BJ (cell line): ENCODE data around the gene DCUN1D1. TPM values are rescaled to one million over a fixed set of nuclear protein-coding genes. Genes with fewer than 3 reads are reported as not detected.

Experiments
- CTCF ChIA-PET: fragments of 350-600 bp; formaldehyde crosslinking; extraction: SDS; loops from one replicate; lab custom pipeline; 2021; ENCODE audit warnings: antibody characterized with exemption, inconsistent platforms; lab: Yijun Ruan, JAX
- POLR2A ChIA-PET: fragments of 300-600 bp; sonication (Branson Sonifier 250); formaldehyde crosslinking; extraction: SDS; loops from one replicate; lab custom pipeline; 2021; ENCODE audit warnings: antibody characterized with exemption; lab: Charles Lee
- DNase-seq: peaks from one replicate; pipeline ENCODE4 v3.0.0-alpha.2; 2011; ENCODE audit warnings: low read depth
- H3K27me3 ChIP-seq: 2 replicates; pipeline ENCODE4 v1.6.0; 2011; ENCODE audit warnings: low read length; ENCODE audit not compliant: control insufficient read depth, insufficient read depth
- H3K36me3 ChIP-seq: 2 replicates; pipeline ENCODE4 v1.5.1; 2011; ENCODE audit warnings: low read length; ENCODE audit not compliant: control insufficient read depth, insufficient read depth
- H3K4me3 ChIP-seq: 2 replicates; pipeline ENCODE4 v1.5.1; 2011; ENCODE audit warnings: low read depth, mild to moderate bottlenecking, control low read depth, low read length
- polyA plus RNA-seq: library from polyadenylated mRNA; depleted of rRNA; stranded (reverse); fragments of >200 nt; gene quantifications from 2 replicates; pipeline ENCODE4 v1.2.3, GENCODE V29; 2011
- TF ChIP-seq, protein P1 (sequence below): IDR thresholded peaks from 2 replicates; pipeline ENCODE4 v1.5.1; 2011; ENCODE audit warnings: low read depth, mild to moderate bottlenecking, control low read depth, inconsistent platforms, low read length, moderate library complexity; ENCODE audit not compliant: insufficient read depth

DCUN1D1 gene
- polyA plus RNA-seq, 1 experiment, result 6.1 TPM

DNA sequence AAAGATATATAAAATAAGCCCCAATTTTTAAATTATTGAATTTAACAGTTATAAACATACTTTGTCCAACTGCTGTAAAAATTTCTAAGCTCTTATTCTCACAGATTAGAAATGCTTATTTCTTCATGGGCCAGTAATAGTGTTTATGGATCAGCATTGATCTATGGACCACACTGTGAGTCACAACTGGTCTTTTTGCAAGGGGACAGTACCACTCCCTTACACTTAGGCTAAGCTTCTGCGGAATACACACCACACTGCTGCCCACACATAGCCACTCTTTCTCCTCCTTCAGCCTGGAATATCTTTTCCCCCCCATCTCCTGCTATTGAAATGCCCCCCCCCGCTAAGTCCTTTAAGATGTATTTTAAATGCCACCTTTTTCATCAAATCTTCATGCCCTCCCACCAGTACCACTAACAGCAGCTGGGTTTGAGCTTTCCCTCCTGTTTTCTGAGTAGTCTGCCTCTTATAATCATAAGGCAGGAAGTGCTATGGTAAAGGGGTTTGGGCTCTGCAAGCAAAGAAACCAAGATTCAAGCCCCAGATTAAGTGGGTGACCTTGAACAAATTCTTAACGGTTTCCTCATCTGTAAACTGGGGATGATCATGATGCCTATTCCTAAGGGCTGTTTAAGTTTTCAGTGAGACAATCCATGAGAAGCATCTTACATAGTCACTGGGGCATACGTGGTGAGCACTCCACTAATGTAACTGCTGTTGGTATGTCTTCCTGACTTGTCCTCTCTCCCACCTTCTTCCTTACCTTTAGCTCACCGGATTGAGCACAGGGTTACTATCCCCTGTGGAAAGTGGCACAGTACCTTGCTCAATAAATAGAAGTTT, 69.2 kb downstream of the DCUN1D1 start:
- TF ChIP-seq, protein P1, sequence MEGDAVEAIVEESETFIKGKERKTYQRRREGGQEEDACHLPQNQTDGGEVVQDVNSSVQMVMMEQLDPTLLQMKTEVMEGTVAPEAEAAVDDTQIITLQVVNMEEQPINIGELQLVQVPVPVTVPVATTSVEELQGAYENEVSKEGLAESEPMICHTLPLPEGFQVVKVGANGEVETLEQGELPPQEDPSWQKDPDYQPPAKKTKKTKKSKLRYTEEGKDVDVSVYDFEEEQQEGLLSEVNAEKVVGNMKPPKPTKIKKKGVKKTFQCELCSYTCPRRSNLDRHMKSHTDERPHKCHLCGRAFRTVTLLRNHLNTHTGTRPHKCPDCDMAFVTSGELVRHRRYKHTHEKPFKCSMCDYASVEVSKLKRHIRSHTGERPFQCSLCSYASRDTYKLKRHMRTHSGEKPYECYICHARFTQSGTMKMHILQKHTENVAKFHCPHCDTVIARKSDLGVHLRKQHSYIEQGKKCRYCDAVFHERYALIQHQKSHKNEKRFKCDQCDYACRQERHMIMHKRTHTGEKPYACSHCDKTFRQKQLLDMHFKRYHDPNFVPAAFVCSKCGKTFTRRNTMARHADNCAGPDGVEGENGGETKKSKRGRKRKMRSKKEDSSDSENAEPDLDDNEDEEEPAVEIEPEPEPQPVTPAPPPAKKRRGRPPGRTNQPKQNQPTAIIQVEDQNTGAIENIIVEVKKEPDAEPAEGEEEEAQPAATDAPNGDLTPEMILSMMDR, result no peak
- DNase-seq, result no peak
- Histone ChIP-seq H3K27me3 (no peaks in the 10 kb centered on the region), H3K36me3 (no peaks in the 10 kb centered on the region; the same call in 1 of the 2 replicates), H3K4me3 (no peak overlapping the region)
- ChIA-PET POLR2A (no interaction called here), CTCF (interaction anchor here (0.7 kb wide), 1 partner anchor 9 kb away, joined by 3 read pairs; no protein-coding TSS in a partner anchor)

DNA sequence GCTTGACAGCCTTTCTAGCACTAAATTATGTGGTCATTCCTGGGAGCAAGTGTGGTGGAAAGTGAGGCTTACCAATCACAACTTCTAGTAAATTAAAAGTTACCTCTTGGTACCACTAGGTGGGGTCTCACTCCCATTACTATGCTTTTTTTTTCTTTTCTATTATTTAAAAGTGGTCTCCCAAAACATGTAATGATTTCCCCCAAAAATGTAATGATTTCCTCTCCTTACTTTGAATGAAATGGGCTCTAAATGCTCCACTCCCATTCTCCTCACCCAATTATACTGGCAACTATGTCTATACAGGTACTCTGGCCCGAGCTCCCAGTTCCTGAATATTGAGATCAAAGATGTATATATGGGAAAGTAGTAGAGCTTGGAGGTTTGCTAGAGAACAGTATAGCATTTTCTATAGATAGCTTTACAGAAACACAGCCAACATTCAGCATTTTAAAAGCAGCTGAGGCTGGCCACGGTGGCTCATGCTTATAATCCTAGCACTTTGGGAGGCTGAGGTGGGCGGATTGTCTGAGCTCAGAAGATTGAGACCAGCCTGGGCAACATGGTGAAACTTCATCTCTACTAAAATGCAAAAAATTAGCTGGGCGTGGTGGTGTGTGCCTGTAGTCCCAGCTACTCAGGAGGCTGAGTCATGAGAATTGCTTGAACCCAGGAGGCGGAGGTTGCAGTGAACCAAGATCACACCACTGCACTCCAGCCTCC, 70.9 kb downstream of the DCUN1D1 start:
- POLR2A ChIA-PET, result interaction anchor here (0.6 kb wide), 1 partner anchor 28 kb away, joined by 7 read pairs; no protein-coding TSS in a partner anchor
- TF ChIP-seq, protein P1, result peak; percentile 42
- Histone ChIP-seq H3K27me3 (no peaks in the 10 kb centered on the region), H3K4me3 (no peak overlapping the region), H3K36me3 (peaks cover 1% of the 10 kb centered on the region; the same call in 1 of the 2 replicates)
- no peak for DNase-seq
- CTCF ChIA-PET, result interaction anchor here (0.6 to 1.7 kb wide), 9 partner anchors 10 to 195 kb away, joined by 3 to 8 read pairs (median 4); partner anchors contain the start of gene MCCC1

DNA sequence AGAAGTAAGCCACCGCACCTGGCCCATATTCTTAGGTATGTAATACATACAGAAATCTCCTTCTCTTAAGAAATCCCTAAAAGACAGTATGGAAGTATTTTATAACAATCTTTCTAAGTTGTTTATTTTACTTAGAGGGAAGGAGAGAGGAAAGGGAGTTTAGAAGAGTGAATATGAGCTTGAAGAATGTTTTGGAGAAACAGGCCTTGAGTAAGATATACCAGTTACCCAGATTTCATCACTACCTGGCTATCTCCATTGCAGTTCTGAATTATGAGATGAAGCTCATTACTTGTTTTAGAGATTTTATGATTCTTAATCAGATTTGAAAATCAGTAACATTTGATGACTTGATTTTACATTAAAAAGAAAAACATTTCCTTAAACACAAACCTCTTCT, 71.9 kb downstream of the DCUN1D1 start:
- TF ChIP-seq, protein P1, result no peak
- DNase-seq, result no peak
- Histone ChIP-seq H3K27me3 (no peaks in the 10 kb centered on the region), H3K4me3 (no peak overlapping the region), H3K36me3 (peaks cover 4% of the 10 kb centered on the region)
- ChIA-PET POLR2A (no interaction called here), CTCF (interaction anchor here (1.1 to 1.4 kb wide), 2 partner anchors 8 to 20 kb away, joined by 3 to 4 read pairs; no protein-coding TSS in a partner anchor)

DNA sequence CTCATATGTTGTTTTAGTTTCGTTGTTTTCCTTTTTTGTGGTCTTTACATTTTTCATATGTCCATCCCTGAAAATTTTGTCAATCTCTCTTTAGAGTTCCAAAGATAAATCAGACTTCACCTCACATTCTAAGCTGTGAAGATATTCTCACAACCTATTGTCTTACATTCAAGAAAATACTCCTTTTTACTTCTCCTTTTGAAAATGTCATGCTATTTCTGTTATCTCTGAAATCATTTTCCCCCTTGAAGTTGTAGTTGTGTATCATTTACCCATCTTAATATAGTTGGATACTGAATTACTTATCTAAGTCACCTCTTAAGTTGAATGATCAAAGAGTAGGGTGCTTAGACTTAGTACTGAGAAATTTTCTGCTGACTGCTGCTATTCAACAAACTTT, 74.3 kb downstream of the DCUN1D1 start:
- ChIA-PET POLR2A (no interaction called here), CTCF (interaction anchor here (0.6 kb wide), 1 partner anchor 40 kb away, joined by 3 read pairs; no protein-coding TSS in a partner anchor)
- no peak overlapping the region for H3K4me3 ChIP-seq
- peaks cover 4% of the 10 kb centered on the region for H3K36me3 ChIP-seq
- no peaks in the 10 kb centered on the region for H3K27me3 ChIP-seq
- DNase-seq, result no peak
- TF ChIP-seq, protein P1, result no peak

DNA sequence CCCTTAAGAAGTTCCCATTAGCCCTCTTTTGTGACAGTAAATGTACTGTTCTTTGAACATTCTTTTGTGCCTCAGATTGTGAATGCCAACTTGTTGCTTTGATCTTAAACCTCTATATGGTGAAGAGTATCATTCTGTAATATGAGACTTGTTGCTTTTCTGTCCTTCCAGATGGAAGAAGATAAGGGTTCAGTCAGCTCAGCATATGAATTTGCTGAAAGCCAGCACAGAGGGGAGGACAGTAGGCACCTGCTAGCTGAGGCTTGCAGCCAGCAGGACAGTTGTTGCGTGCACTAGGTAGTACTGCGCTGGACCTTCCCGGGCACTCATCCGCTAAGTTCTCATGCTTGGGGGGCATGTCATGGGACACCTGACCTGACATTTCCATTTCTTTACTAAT, 74.7 kb downstream of the DCUN1D1 start:
- ChIA-PET CTCF (no interaction called here), POLR2A (no interaction called here)
- no peaks in the 10 kb centered on the region for H3K27me3 ChIP-seq
- no peak for DNase-seq
- TF ChIP-seq, protein P1, result no peak
- peaks cover 4% of the 10 kb centered on the region for H3K36me3 ChIP-seq
- H3K4me3 ChIP-seq, result no peak overlapping the region
